HepG2 (cell line): Measurements from ENCODE around the gene ALK. TPM values are rescaled to one million over a fixed set of nuclear protein-coding genes. Genes with fewer than 3 reads are reported as not detected.

ENCODE experiments used
- ATAC-seq: fragments of 200-7000 bp; cut with Tn5 transposase; 3 replicates; pipeline ENCODE4 v1.9.1; 2020; ENCODE audit warnings: mild to moderate bottlenecking, moderate library complexity
- BruUV-seq: library from RNA; stranded (reverse); fragments of 400-500 nt; replicated peaks from 2 replicates; lab custom pipeline; 2021; lab: Mats Ljungman, UMichigan
- CTCF ChIA-PET: fragments of 300-600 bp; formaldehyde crosslinking; extraction: SDS; loops from one replicate; lab custom pipeline; 2021; ENCODE audit warnings: low total read pairs, inconsistent platforms, low intra/inter-chr PET ratio; lab: Yijun Ruan, JAX
- POLR2A ChIA-PET: fragments of 350-600 bp; sonication (Branson Sonifier 250); formaldehyde crosslinking; loops from one replicate; lab custom pipeline; 2020; ENCODE audit warnings: antibody characterized with exemption, inconsistent platforms; lab: Yijun Ruan, JAX
- DNase-seq: peaks from one replicate; pipeline ENCODE4 v3.0.0-alpha.2; 2015; ENCODE audit warnings: low spot score
- FAIRE-seq: peaks from 3 replicates; lab custom pipeline; 2011; peaks lifted over from hg19 to GRCh38; lab: Jason Lieb, UNC
- H2AFZ ChIP-seq: one replicate; pipeline ENCODE4 v1.6.1; 2011; ENCODE audit warnings: low read length, inconsistent platforms
- H3K27ac ChIP-seq: fragments of 300-600 bp; 3 replicates; pipeline ENCODE4 v1.8.0; 2011; ENCODE audit warnings: mixed run types, mild to moderate bottlenecking, mixed read lengths, low read length, inconsistent platforms; ENCODE audit not compliant: insufficient read depth; ENCODE audit errors: extremely low read length
- H3K27me3 ChIP-seq, 2 experiments: fragments of 200-600 bp in 1 of 2; 2 replicates in 1 of 2; 3 replicates in 1 of 2; pipeline versions ENCODE4 v1.6.0 to v1.8.0; 2011; ENCODE audit warnings: low read length in 2 of 2, mild to moderate bottlenecking in 2 of 2, moderate library complexity in 2 of 2, inconsistent platforms in 1 of 2; ENCODE audit not compliant: insufficient read depth in 2 of 2, control insufficient read depth in 1 of 2
- H3K36me3 ChIP-seq, 2 experiments: fragments of 200-600 bp in 1 of 2; replicated peaks in 1 of 2; 2 replicates in 1 of 2; 3 replicates in 1 of 2; pipeline versions ENCODE4 v1.5.1 to v1.8.0; 2011; ENCODE audit warnings: low read length in 2 of 2, inconsistent platforms in 1 of 2; ENCODE audit not compliant: insufficient read depth in 2 of 2, control insufficient read depth in 1 of 2
- H3K4me1 ChIP-seq: 2 replicates; pipeline ENCODE4 v1.5.1; 2012; ENCODE audit warnings: low read length, inconsistent platforms; ENCODE audit not compliant: insufficient read depth
- H3K4me2 ChIP-seq: 2 replicates; pipeline ENCODE4 v1.6.0; 2011; ENCODE audit warnings: low read depth, low read length, inconsistent platforms
- H3K4me3 ChIP-seq, 3 experiments: fragments of 200-600 bp in 1 of 3; sonication (generic), shearing (Covaris generic) in 1 of 3; replicated peaks in 1 of 3; 2 replicates each; pipeline ENCODE4 v1.5.1; 2011 to 2016; ENCODE audit warnings: low read length in 3 of 3, inconsistent platforms in 2 of 3, low read depth in 2 of 3, mild to moderate bottlenecking in 2 of 3, control low read depth in 1 of 3, mixed read lengths in 1 of 3; ENCODE audit not compliant: insufficient read depth in 1 of 3
- H3K79me2 ChIP-seq: one replicate; pipeline ENCODE4 v1.6.1; 2011; ENCODE audit warnings: low read length, inconsistent platforms; ENCODE audit not compliant: insufficient read depth
- H3K9ac ChIP-seq: 2 replicates; pipeline ENCODE4 v1.6.0; 2011; ENCODE audit warnings: mild to moderate bottlenecking, low read depth, low read length, inconsistent platforms; ENCODE audit not compliant: insufficient read depth
- H3K9me3 ChIP-seq: 2 replicates; pipeline ENCODE4 v1.5.1; 2012; ENCODE audit warnings: mild to moderate bottlenecking, low read length
- H4K20me1 ChIP-seq: 2 replicates; pipeline ENCODE4 v1.6.0; 2011; ENCODE audit warnings: inconsistent platforms, mild to moderate bottlenecking, low read length, moderate library complexity; ENCODE audit not compliant: insufficient read depth
- CEBPZ ChIP-seq: IDR thresholded peaks from 2 replicates; pipeline ENCODE4 v1.6.1; 2012; ENCODE audit warnings: low read length, improper control_type of control experiment
- CTCF ChIP-seq: sonication (generic); formaldehyde crosslinking; IDR thresholded peaks from 2 replicates; pipeline ENCODE4 v1.5.0; 2020; ENCODE audit warnings: mild to moderate bottlenecking, missing genetic modification reagents, moderate library complexity
- IKZF4 ChIP-seq: sonication (generic); formaldehyde crosslinking; IDR thresholded peaks from 2 replicates; pipeline ENCODE4 v1.5.1; 2020; ENCODE audit warnings: borderline replicate concordance, mild to moderate bottlenecking, low read depth, missing genetic modification reagents; ENCODE audit errors: not compliant biosample characterization
- SMC3 ChIP-seq: IDR thresholded peaks from 2 replicates; pipeline ENCODE4 v1.6.1; 2011; ENCODE audit warnings: low read length, improper control_type of control experiment
- ZBTB33 ChIP-seq: sonication (generic); formaldehyde crosslinking; IDR thresholded peaks from 2 replicates; pipeline ENCODE4 v1.4.0; 2020; ENCODE audit warnings: missing genetic modification reagents
- WGBS: methylation state at CpG from one replicate; pipeline ENCODE4 v1.1.6; 2017; ENCODE audit warnings: low lambda C conversion rate; 5-methylcytosine and 5-hydroxymethylcytosine counted together
- in situ Hi-C: cut with HindIII; loops from 2 replicates; pipeline ENCODE4 v1.10.0; 2017; ENCODE audit warnings: low pct_unique_long_range_greater_than_20kb; ENCODE audit not compliant: extremely low pct_ligation_motif_present
- intact Hi-C: fragments of 100-400 bp; cut with micrococcal nuclease; formaldehyde crosslinking; loops from one replicate; pipeline ENCODE4 v1.10.0; 2022; ENCODE audit not compliant: unreplicated experiment
- polyA plus RNA-seq, 8 experiments: library from polyadenylated mRNA; depleted of rRNA in 3 of 8; stranded (reverse) in 7 of 8; unstranded in 1 of 8; fragments of >200 nt; fragmentation: Illumina TruSeq in 4 of 8; extraction: Trizol in 4 of 8; gene quantifications; 2 replicates each; pipeline versions ENCODE4 v1.2.1 to v1.2.3, GENCODE V29; 2011 to 2016; ENCODE audit warnings: low read depth in 4 of 8, missing spikeins in 1 of 8, mixed read lengths in 1 of 8; ENCODE audit not compliant: insufficient read depth in 1 of 8
- total RNA-seq, 5 experiments: library from RNA; depleted of rRNA; stranded (reverse); fragments of >200 nt; fragmentation: Illumina TruSeq; extraction: Trizol; gene quantifications; 2 replicates each; pipeline ENCODE4 v1.2.3, GENCODE V29; 2016; ENCODE audit warnings: low read depth in 1 of 5

The ALK gene
- total and polyA plus RNA-seq, 2 of the 13 experiments (the other 11 are each of a cell fraction or from before 2014, with no cell fraction given) = not detected

- H3K4me1 ChIP-seq = no peaks in the 10 kb centered on the region
- TF ChIP-seq ZBTB33 (CRISPR knock-in tag) (no peak), CTCF (CRISPR knock-in tag) (0 out of 2 replicates have a peak, but pooled peaks have one; percentile 16), IKZF4 (CRISPR knock-in tag) (no peak), CEBPZ (no peak), SMC3 (0 out of 2 replicates have a peak, but pooled peaks have one; percentile 9)
- H2AFZ ChIP-seq = no peak overlapping the region
- no peak overlapping the region for H3K4me3 ChIP-seq
- no peak overlapping the region for H3K9ac ChIP-seq
- DNase-seq (peak; percentile 12), ATAC-seq (peak; percentile 83), FAIRE-seq (no peak)
- no peaks in the 10 kb centered on the region for H3K36me3 ChIP-seq
- no TSS peak for BruUV-seq
- no peaks in the 10 kb centered on the region for H3K9me3 ChIP-seq
- H3K27ac ChIP-seq = no peak overlapping the region
- H3K27me3 ChIP-seq = peaks cover 0 to 39% of the 10 kb centered on the region in 2 experiments; a peak in 3 of 5 replicates
- 0% methylated on average over 5 of the region's 5 CpGs for WGBS
- POLR2A ChIA-PET = no interaction called here
- in situ Hi-C loops = loop anchor here (10.0 kb wide), 1 partner anchor 382 kb away; no protein-coding TSS in a partner anchor
- no peak overlapping the region for H3K4me2 ChIP-seq
- no peaks in the 10 kb centered on the region for H4K20me1 ChIP-seq
- no peaks in the 10 kb centered on the region for H3K79me2 ChIP-seq
- intact Hi-C loops = no loop called here
- CTCF ChIA-PET = no interaction called here
Observed at GRCh38 chr2:29206941-29207340, 714.4 kb downstream of the ALK start.
